SH-SY5Y (cell line): ENCODE data around the gene C8A.

Source experiments
- GATA2 ChIP-seq: IDR thresholded peaks from 2 replicates; pipeline ENCODE4 v1.6.1; 2011; ENCODE audit warnings: mild to moderate bottlenecking, low read depth, low read length
- GATA3 ChIP-seq: IDR thresholded peaks from 2 replicates; pipeline ENCODE4 v1.6.1; 2011; ENCODE audit warnings: low read depth, mild to moderate bottlenecking, low read length, moderate library complexity

Gene C8A

GRCh38 chr1:56921479-56921878, 66.9 kb downstream of the C8A start:
- no peak for TF ChIP-seq GATA2
- no peak for TF ChIP-seq GATA3

- no peak for TF ChIP-seq GATA2
- TF ChIP-seq GATA3 = no peak
These were observed 67.5 kb downstream of the C8A start for GRCh38 chr1:56922070-56922469.

DNA sequence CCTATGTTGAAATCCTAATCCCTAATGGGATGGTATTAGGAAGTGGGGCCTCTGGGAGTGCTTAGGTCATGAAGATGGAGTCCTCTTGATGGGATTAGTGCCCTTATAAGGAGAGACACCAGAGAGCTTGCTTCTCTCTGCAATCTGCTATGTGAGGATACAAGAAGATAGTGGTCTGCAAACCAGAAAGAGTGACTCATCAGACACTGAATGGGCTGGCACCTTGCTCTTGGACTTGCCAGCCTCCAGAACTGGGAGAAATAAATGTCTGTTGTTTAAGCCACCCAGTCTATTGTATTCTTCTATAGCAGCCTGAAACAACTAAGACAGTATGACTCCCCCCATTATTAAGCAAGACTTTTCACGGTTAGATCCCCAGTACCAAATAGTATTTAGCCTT, 67.9 kb downstream of the C8A start:
- TF ChIP-seq GATA3 (no peak), GATA2 (no peak)

DNA sequence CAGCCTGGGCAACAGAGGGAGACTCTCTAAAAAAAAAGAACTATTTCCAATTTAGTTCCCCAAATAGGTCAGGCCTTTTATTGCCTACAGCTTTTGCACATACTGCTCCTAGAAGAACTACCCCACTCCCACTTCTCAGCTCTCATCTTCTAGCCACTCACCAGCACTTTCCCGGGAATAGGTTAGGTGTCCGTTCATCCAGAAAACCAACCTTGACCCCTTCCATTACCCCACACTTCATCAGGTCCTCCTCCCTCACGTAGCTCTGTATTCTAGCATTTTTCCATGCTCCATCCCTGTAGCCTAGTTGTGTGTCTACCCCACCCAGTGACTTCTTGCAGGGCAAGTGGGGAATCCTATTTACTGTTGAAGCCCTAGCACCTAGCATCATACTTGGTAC, 68.6 kb downstream of the C8A start:
- no peak for TF ChIP-seq GATA3
- no peak for TF ChIP-seq GATA2

- TF ChIP-seq GATA3 = no peak
- peak; percentile 68 for TF ChIP-seq GATA2
These were observed 69.5 kb downstream of the C8A start for GRCh38 chr1:56924116-56924515.

DNA sequence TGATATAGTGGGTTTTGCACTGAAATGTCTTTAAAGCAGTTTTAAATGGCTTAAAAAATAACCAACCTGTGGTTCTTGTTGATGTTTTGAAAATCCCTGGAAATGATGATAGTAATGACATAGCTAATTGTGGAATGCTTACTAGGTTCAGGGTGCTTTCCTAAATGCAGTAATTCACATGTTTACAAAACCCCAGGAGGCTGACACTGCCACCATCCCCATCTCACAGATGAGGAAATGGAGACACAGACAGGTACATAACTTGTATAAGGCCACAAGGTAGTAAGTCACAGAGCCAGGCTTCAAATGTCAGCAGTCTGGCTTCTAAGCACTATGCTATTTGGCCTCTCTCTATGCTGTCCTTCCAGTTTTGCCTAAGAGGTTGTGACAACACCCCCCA, 70.6 kb downstream of the C8A start:
- TF ChIP-seq GATA2 (no peak), GATA3 (no peak)

GRCh38 chr1:56927171-56927570, 72.6 kb downstream of the C8A start:
- TF ChIP-seq GATA2 (no peak), GATA3 (no peak)

GRCh38 chr1:56927986-56928385, 73.4 kb downstream of the C8A start:
- TF ChIP-seq GATA3 = no peak
- TF ChIP-seq GATA2 = no peak

GRCh38 chr1:56929492-56929891, 74.9 kb downstream of the C8A start:
- no peak for TF ChIP-seq GATA2
- TF ChIP-seq GATA3 = no peak

DNA sequence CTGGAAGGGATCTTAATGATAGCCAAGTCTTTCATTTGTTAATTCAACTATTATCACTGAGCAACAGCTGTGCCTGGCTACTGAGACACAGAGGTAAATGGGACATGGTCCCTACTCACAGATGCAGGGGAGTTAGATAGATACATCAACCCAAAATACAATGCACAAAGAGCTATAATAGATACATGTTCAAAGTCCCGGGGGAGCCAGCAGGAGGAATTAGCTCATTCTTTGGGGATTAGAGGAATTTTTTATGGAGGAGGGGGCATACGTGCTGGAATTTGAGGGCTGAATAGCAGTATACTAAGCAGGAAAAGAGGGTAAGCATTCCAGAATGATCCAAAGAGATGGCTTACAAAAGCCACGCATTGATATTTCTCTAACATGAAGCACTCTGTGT, 76.6 kb downstream of the C8A start:
- TF ChIP-seq GATA2 (no peak), GATA3 (no peak)

- TF ChIP-seq GATA3 (no peak), GATA2 (no peak)
These were observed 77.1 kb downstream of the C8A start for GRCh38 chr1:56931686-56932085.

DNA sequence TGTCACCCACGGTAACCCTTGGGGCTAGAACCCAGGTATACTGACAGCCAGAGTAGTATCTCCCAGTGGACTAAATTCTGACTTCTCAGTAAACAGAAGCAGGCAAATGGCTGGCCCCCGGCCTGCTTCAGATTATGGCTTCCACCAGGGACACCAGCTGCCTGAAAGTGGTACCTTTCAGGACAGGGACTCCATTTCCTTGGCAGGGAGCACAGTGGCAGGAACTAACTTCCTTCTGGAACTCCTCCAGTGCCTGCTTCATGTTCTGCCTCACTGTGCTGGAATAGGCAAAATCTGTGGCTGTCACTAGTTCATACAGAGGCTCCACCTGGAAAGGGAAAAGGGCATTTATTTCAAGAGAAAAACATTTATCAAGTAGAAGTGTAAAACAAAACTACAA, 78.6 kb downstream of the C8A start:
- no peak for TF ChIP-seq GATA2

DNA sequence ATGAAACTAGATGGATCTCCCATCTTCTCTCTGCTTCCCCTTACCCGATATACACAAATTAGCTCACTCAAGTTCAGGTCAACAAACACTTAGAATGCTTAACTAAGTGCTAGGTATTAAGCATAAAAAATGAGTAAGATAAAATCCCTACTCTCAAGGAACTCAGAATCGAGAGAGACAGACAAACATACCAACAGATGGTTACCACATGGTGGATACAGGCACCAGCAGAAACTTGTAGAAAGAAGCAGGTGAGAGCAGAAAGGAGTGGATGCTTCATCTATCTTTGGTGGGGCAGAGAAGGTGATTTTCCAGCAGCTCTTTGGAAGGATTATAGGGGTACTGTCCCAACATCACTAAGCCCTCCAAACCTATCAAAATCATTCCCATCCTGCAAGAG, 79.0 kb downstream of the C8A start:
- TF ChIP-seq GATA2 (no peak), GATA3 (no peak)

DNA sequence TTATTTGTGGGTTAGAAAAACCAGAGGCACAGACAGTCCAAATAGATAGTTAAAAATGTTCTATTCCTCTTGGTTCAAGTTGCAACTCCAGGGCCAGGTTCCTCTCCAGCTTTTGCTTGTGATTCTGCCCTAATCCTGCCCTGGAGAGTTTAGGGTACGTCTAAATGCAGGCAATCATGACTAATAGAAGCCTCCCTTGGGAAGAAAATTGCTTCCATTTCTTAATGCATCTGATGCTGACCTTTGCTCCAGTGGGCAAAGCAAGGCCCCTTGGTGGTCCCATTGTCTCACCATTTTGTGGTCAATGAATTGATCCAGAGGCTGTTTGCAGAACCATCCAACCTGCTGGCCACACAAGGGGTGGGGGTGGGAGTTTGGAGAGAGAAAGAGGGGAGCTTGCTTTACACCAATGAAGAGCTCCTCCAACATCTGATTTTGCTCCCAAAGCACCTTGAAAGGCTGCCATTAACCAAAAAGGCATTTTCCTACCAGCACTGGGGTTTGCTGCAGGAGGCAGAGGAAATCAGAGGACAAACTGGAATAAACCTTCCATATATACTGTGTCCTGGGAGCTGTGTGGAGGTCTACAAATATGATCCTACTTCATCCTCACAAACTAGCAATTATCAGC, 79.9 kb downstream of the C8A start:
- TF ChIP-seq GATA3 (no peak), GATA2 (no peak)

GRCh38 chr1:56938646-56939045, 84.0 kb downstream of the C8A start:
- TF ChIP-seq GATA2 (no peak), GATA3 (no peak)

DNA sequence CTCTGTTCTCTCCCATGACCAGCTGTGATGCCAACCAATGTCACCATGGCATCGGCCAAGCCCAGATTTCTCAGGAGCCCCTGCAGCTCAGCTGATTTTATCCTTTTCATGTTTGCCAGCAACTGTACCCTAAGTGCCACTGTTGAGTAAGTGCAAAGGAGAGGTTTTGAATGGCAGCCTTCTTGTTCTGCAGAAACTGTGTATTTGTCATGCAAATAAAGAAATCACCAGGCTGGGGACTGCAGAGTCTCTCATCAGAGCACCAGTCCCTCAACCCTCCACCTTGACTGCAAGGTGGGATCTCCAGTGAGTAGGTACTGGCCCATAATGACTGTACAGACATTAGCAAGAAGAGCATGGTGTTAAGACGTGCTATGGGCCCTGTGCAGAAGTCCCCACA, 84.6 kb downstream of the C8A start:
- TF ChIP-seq GATA2 (no peak), GATA3 (no peak)
